ENCODE data around the gene CHRNB4. TPM values are rescaled to one million over a fixed set of nuclear protein-coding genes. Genes with fewer than 3 reads are reported as not detected.

The CHRNB4 gene, protein sequence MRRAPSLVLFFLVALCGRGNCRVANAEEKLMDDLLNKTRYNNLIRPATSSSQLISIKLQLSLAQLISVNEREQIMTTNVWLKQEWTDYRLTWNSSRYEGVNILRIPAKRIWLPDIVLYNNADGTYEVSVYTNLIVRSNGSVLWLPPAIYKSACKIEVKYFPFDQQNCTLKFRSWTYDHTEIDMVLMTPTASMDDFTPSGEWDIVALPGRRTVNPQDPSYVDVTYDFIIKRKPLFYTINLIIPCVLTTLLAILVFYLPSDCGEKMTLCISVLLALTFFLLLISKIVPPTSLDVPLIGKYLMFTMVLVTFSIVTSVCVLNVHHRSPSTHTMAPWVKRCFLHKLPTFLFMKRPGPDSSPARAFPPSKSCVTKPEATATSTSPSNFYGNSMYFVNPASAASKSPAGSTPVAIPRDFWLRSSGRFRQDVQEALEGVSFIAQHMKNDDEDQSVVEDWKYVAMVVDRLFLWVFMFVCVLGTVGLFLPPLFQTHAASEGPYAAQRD
- polyA plus RNA-seq (2012; ENCODE audit: insufficient read length, low read depth) = not detected

DNA sequence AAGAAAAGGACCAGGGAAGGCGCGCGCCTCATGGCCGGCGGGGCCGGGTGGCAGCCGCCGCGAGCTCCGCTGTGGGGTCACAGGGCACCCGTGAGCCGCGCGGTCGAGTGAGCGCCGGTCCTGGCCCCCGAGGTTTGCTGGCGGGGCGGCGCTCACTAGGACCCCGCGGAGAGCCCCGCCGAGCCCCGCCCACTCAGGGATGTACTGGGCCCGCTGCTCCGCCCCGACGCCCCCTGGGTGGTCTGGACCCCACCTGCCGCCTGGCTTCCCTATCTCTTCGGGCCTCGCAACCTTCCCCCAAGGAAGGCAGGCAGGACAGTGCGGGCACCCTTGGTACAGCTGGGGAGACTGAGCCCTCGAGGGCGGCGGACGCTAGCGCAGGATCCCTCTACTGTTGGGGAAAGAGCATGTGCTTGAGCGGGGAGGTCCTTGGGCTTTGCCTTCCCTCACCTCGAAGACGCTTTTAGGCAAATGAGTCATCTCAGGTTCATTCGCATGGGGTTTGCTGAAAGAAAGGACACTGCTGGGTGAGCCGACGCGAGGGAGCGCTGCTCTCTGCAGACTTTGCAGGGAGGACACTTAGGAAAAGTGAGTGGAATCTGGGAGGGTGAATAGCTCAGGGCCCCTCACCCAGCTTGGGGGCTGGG lies at the start of gene CHRNB4:
Gene CHRNB4 (minus strand): TSS at position 109 of the 647 bp plus-strand sequence. CDS start 77 bp downstream, at position 32.
- TF ChIP-seq POLR2AphosphoS5 (IDR thresholded peaks at IDR 0.05; ENCODE audit: low read depth, low read length) = no peak
- no peak for TF ChIP-seq TAF1 (IDR thresholded peaks at IDR 0.05; ENCODE audit: borderline replicate concordance, insufficient read depth, low read length)
- TF ChIP-seq, protein P1, sequence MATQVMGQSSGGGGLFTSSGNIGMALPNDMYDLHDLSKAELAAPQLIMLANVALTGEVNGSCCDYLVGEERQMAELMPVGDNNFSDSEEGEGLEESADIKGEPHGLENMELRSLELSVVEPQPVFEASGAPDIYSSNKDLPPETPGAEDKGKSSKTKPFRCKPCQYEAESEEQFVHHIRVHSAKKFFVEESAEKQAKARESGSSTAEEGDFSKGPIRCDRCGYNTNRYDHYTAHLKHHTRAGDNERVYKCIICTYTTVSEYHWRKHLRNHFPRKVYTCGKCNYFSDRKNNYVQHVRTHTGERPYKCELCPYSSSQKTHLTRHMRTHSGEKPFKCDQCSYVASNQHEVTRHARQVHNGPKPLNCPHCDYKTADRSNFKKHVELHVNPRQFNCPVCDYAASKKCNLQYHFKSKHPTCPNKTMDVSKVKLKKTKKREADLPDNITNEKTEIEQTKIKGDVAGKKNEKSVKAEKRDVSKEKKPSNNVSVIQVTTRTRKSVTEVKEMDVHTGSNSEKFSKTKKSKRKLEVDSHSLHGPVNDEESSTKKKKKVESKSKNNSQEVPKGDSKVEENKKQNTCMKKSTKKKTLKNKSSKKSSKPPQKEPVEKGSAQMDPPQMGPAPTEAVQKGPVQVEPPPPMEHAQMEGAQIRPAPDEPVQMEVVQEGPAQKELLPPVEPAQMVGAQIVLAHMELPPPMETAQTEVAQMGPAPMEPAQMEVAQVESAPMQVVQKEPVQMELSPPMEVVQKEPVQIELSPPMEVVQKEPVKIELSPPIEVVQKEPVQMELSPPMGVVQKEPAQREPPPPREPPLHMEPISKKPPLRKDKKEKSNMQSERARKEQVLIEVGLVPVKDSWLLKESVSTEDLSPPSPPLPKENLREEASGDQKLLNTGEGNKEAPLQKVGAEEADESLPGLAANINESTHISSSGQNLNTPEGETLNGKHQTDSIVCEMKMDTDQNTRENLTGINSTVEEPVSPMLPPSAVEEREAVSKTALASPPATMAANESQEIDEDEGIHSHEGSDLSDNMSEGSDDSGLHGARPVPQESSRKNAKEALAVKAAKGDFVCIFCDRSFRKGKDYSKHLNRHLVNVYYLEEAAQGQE (IDR thresholded peaks at IDR 0.05; ENCODE audit: insufficient read depth in 1 of 2, low read depth in 2 of 2, low read length in 2 of 2) = no peak
- no peak for TF ChIP-seq SIN3A (IDR thresholded peaks at IDR 0.05; ENCODE audit: borderline replicate concordance, insufficient read depth, low read length)
- TF ChIP-seq FOXP2 (optimal IDR thresholded peaks at IDR 0.05; ENCODE audit: borderline replicate concordance, extremely low read depth, extremely low read length, insufficient read depth) = no peak

DNA sequence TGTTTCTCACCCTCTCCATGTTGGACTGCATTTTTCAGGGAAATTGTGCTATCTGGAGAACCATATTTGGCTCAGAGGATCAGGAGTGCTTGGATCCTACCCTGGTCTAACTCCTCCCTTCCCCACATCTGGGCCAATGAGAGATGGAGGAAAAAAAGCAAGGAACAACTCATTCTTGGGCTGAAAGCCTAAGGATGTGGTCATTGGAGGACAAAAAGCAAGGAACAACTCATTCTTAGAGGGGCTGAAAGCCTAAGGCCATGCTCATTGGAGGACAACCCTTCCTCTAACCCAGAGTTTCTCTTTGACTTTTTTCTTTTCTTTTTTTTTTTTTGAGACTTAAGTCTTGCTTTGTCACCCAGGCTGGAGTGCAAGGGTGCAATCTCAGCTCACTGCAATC lies 48.6 kb upstream of the CHRNB4 start:
- TF ChIP-seq TAF1 (IDR thresholded peaks at IDR 0.05; ENCODE audit: borderline replicate concordance, insufficient read depth, low read length) (no peak), POLR2AphosphoS5 (IDR thresholded peaks at IDR 0.05; ENCODE audit: low read depth, low read length) (no peak), FOXP2 (optimal IDR thresholded peaks at IDR 0.05; ENCODE audit: borderline replicate concordance, extremely low read depth, extremely low read length, insufficient read depth) (no peak)

DNA sequence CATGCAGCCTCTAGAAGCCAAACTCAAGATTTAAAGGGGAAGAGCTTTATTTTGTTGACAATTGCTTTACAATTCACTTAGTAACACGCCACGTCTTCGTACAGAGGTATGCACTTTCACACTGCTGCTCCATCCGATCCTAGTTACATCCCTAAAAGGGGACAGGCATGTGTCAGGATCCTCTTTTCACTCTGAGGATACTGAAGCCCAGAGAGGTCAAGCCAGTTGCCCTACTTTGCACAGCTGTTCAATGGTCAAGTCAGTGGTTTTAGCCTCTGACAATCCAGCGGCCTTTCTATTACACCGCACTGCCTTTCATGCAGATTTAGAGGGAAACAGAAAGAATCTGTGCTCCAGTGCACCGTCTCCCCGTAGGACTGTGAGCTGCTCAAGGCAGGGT lies 44.9 kb upstream of the CHRNB4 start:
- TF ChIP-seq TAF1 (IDR thresholded peaks at IDR 0.05; ENCODE audit: borderline replicate concordance, insufficient read depth, low read length) = no peak
- TF ChIP-seq FOXP2 (optimal IDR thresholded peaks at IDR 0.05; ENCODE audit: borderline replicate concordance, extremely low read depth, extremely low read length, insufficient read depth) = no peak
- TF ChIP-seq, protein P1 (IDR thresholded peaks at IDR 0.05; ENCODE audit: insufficient read depth in 1 of 2, low read depth in 2 of 2, low read length in 2 of 2) = no peak
- no peak for TF ChIP-seq POLR2AphosphoS5 (IDR thresholded peaks at IDR 0.05; ENCODE audit: low read depth, low read length)
- no peak for TF ChIP-seq SIN3A (IDR thresholded peaks at IDR 0.05; ENCODE audit: borderline replicate concordance, insufficient read depth, low read length)

DNA sequence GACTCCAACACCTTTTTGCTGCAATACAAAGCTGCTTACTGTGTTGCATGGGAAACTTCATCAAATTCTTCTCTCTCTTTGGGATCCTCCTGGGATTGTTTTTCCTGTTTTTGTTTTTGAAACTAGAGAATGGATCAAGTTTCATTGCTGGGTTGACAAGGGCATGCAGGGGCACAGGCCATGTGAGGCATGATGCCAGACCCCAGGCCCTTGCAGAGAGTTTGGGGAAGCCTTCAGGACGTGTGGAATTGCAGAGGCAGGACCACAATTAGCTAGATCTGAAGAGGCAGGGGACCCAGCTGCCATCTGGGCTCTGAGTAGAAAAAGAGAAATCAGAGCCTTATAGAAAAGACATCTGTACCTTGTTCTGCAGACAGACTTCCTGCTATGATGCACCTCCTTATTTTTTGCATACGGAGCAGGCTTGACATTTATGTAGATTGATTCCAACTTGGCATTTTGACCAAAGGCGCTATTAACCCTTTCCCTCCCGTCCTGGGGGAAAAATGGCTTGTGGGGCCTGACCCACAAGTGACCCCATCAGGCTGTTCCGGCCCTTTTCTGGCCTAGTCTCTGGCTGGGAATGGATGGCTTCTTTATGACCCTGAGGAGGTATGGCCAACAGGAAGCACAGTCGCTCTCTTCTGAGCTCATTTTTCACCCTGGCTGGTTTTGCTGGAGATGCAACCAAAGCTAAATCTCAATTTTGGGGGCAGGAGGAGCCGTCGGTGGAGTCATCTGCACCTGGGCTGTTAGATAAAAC lies 44.3 kb upstream of the CHRNB4 start:
- no peak for TF ChIP-seq TAF1 (IDR thresholded peaks at IDR 0.05; ENCODE audit: borderline replicate concordance, insufficient read depth, low read length)
- no peak for TF ChIP-seq POLR2AphosphoS5 (IDR thresholded peaks at IDR 0.05; ENCODE audit: low read depth, low read length)
- TF ChIP-seq FOXP2 (optimal IDR thresholded peaks at IDR 0.05; ENCODE audit: borderline replicate concordance, extremely low read depth, extremely low read length, insufficient read depth) = no peak
- no peak for TF ChIP-seq SIN3A (IDR thresholded peaks at IDR 0.05; ENCODE audit: borderline replicate concordance, insufficient read depth, low read length)

DNA sequence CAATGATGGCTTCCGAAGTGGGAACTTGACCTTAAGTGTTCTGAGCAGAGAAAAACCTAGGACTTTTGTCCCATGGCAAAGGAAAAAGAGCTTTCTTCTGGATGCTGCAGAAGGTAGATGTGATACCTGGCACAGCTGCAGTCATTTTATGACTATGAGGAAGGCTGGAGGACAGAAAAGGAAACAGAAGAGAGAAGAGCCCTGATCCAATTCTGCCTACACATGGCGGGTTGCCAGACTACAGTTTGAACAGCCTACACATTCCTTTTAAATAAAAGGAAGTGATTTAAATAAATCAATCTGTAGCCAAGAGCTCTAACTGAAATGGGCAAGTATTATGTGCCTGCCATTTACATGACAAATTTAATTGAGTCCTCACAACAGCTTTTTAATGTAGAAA lies 43.6 kb upstream of the CHRNB4 start:
- TF ChIP-seq TAF1 (IDR thresholded peaks at IDR 0.05; ENCODE audit: borderline replicate concordance, insufficient read depth, low read length) (no peak), SIN3A (IDR thresholded peaks at IDR 0.05; ENCODE audit: borderline replicate concordance, insufficient read depth, low read length) (no peak), FOXP2 (optimal IDR thresholded peaks at IDR 0.05; ENCODE audit: borderline replicate concordance, extremely low read depth, extremely low read length, insufficient read depth) (no peak), POLR2AphosphoS5 (IDR thresholded peaks at IDR 0.05; ENCODE audit: low read depth, low read length) (no peak)
- TF ChIP-seq, protein P1 (IDR thresholded peaks at IDR 0.05; ENCODE audit: insufficient read depth in 1 of 2, low read depth in 2 of 2, low read length in 2 of 2) = no peak

All from PFSK-1 (cell line).